HEK293T (cell line): ENCODE measurements around the gene DAND5.

Experiments
- ARNT ChIP-seq: fragments of 450-650 bp; IDR thresholded peaks from 2 replicates; pipeline ENCODE4 v1.6.1; 2017; ENCODE audit warnings: mild to moderate bottlenecking
- BHLHE40 ChIP-seq: fragments of 450-650 bp; IDR thresholded peaks from 2 replicates; pipeline ENCODE4 v1.6.1; 2016; ENCODE audit warnings: mild to moderate bottlenecking, moderate library complexity, borderline replicate concordance
- FOXK2 ChIP-seq: fragments of 450-650 bp; IDR thresholded peaks from 2 replicates; pipeline ENCODE4 v1.6.1; 2016; ENCODE audit warnings: mild to moderate bottlenecking
- FOXM1 ChIP-seq: fragments of 450-650 bp; IDR thresholded peaks from 2 replicates; pipeline ENCODE4 v1.6.1; 2017; ENCODE audit warnings: mild to moderate bottlenecking, borderline replicate concordance
- L3MBTL2 ChIP-seq: fragments of 450-650 bp; conservative IDR thresholded peaks from 2 replicates; pipeline ENCODE4 v1.6.1; 2016; ENCODE audit warnings: mild to moderate bottlenecking
- PKNOX1 ChIP-seq: fragments of 450-650 bp; IDR thresholded peaks from 2 replicates; pipeline ENCODE4 v1.6.1; 2016
- SP1 ChIP-seq: fragments of 450-650 bp; IDR thresholded peaks from 2 replicates; pipeline ENCODE4 v1.6.1; 2017
- SUZ12 ChIP-seq: fragments of 450-650 bp; IDR thresholded peaks from 2 replicates; pipeline ENCODE4 v1.6.1; 2016; ENCODE audit warnings: mild to moderate bottlenecking

- no peak for TF ChIP-seq FOXM1
- TF ChIP-seq FOXK2: no peak
- TF ChIP-seq BHLHE40: no peak
- no peak for TF ChIP-seq SP1
- no peak for TF ChIP-seq ARNT
- no peak for TF ChIP-seq PKNOX1
- TF ChIP-seq L3MBTL2: no peak
- TF ChIP-seq SUZ12: no peak
Measured at GRCh38 chr19:12952488-12953137, 16.8 kb upstream of the DAND5 start.
